IPS DF 19.7 (cell line): ENCODE measurements around the gene HERC4.

ENCODE experiments used
- DNase-seq: peaks from one replicate; pipeline ENCODE4 v3.0.0-alpha.2; 2013; ENCODE audit warnings: low read depth, low spot score

The HERC4 gene

GRCh38 chr10:67959839-67960476 is 115.1 kb downstream of the HERC4 start:
- no peak for DNase-seq

DNA sequence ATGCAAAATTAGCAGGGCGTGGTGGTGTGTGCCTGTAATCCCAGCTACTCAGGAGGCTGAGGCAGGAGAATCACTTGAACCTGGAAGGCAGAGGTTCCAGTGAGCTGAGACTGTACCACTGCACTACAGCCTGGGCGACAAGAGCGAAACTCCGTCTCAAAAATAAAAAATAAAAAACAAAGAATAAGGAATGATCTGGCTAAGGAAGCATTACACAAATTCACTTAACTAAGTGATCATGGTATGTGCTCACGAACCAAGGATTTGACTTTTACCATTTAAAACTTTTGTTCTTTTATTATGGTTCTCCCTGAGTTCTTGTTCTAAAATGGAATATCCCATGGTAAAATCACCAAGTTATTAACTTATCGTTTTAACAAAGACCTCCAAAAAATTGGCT is 119.5 kb downstream of the HERC4 start:
- DNase-seq: no peak

DNA sequence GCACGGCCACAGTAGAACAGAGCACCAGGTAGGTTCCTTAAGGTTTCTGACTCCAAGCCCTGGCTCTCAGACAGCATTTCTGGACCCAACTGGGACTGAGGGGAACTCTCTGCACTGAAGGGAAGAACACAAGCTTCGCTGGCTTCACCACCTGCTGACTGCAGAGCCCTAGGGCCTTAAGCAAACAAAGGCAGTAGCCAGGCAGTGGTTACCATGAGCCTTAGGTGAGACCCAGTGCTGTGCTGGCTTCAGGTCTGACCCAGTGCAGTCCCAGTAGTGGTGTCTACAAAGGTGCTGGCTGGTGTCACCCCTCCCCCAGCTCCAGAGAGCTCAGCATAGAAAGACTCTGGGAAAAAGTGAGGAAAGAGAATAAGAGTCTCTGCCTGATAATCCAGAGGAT is 131.2 kb downstream of the HERC4 start:
- no peak for DNase-seq

- DNase-seq: no peak
Measured at GRCh38 chr10:67936416-67936815, 138.7 kb downstream of the HERC4 start.

- no peak for DNase-seq
Measured at GRCh38 chr10:67935223-67935622, 139.9 kb downstream of the HERC4 start.

- no peak for DNase-seq
Measured at GRCh38 chr10:67934336-67934735, 140.7 kb downstream of the HERC4 start.

- DNase-seq: no peak
Measured at GRCh38 chr10:67933199-67933598, 141.9 kb downstream of the HERC4 start.

DNA sequence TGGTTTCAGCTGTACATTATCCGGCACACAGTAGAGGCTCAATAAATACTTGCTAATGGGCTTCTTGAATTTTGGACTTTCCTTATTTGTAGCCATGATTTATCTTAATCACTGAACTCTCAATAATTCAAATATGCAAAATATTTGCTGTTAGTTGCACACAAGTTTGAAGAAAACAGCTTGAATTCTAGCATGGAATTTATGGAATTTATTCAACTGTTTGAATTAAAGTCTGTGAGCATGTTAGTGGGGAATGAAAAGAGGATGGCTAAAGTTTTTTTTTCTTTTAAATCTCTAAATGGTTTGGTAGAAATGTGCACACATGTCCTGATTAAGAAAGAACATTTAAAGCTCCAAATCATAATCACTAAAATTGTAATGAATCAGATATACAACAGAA is 148.1 kb downstream of the HERC4 start:
- DNase-seq: no peak

DNA sequence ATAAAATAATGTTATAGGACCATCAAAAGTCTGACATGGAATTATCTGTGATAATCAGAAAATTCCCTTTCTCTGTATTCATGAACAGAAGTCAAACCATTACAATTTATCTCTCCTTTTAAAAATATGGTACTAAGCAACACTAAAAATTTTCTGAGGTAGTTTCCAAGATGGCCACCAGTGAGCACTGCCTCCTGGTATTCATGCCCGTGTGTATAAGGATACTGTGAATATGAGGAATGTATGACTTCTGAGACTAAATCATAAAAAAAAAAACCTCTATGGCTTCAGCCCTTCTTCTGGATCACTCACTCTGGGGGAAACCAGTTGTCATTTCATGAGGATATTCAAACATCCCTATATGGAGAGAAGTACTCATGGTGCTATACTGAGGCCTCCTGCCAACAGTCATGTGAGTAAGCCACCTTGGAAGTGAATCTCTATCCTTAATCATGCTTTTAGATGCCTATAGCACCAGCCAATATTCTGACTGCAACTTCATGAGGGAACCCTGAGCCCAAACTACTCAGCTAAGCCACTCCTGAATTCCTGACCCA is 149.6 kb downstream of the HERC4 start:
- DNase-seq: no peak

GRCh38 chr10:67924136-67924535 is 150.9 kb downstream of the HERC4 start:
- DNase-seq: no peak

DNA sequence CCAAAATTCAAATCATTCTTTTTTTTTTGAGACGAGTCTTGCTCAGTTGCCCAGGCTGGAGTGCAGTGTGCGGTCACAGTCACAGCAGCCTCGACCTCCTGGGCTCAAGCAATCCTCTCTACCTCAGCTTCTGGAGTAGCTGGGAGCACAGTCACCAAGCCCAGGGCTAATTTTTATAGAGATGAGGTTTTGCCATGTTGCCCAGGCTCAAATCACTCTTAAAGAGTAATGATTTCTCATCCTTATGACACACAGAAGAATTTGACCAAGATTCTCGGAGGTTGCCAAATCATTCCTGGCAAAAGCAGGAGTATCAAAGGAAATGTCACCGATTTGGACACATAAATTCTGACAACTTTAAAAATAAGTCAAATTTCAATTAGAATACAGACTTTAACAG is 151.5 kb downstream of the HERC4 start:
- DNase-seq: no peak

DNA sequence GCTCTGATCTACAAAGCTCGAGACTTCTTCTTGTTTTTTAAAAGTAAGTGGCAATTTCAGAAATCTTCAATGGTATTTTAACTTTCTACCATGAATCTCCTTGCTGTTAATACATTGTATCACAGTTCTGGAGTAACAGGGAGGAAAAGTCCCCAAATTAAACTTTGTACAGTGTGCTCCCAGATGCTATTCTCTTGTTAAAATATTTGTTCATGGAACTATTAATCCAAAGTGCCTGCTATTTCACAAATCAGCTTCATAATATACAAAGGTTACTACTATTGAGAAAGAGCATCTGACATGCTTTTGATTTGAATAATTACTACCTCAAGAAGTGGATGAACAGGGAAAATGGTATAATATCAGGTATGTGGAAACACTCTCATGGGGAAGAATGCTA is 154.0 kb downstream of the HERC4 start:
- no peak for DNase-seq

- DNase-seq: no peak
Measured at GRCh38 chr10:67917679-67918078, 157.4 kb downstream of the HERC4 start.

- DNase-seq: no peak
Measured at GRCh38 chr10:67917169-67917568, 157.9 kb downstream of the HERC4 start.

DNA sequence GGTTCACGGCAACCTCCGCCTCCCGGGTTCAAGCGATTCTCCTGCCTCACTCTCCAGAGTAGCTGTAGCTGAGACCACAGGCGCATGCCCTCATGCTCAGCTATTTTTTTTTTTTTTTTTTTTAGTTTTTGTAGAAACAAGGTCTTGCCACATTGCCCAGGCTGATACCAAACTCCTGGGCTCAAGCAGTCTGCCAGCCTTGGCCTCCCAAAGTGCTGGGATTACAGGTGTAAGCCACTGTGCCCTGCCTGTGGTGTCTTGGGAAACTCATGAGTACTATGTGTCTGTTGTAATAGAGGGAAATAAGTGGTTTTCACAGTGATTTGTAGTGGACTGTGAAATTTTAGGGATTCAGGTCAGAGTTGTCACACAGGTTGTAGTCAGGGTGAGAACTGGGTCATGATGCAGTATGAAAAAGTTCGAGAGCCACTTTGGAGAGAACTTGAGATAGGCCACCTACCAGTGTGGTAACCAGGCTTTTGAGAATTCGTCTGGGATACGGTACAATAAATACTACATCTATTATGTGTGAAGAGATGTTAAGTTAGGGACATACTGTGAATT is 160.2 kb downstream of the HERC4 start:
- no peak for DNase-seq

- no peak for DNase-seq
Measured at GRCh38 chr10:67912331-67912946, 162.6 kb downstream of the HERC4 start.

- DNase-seq: no peak
Measured at GRCh38 chr10:67903581-67903980, 171.5 kb downstream of the HERC4 start.

DNA sequence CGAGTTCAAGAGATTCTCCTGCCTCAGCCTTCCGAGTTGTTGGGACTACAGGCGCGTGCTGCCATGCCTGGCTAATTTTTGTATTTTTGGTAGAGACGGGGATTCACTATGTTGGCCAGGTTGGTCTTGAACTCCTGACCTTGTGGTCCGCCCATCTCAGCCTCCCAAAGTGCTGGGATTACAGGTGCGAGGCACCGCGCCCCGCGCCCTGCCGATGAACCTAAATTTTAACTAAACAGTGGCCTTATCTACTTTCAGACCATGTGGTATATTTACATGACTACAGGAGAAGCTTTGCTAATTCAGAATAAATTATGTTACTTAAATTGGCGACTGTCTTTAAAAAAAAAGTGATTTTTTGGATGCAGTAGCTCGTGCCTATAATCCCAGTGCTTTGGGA is 181.4 kb downstream of the HERC4 start:
- DNase-seq: no peak

GRCh38 chr10:67884842-67885670 is 190.0 kb downstream of the HERC4 start:
- DNase-seq: no peak

DNA sequence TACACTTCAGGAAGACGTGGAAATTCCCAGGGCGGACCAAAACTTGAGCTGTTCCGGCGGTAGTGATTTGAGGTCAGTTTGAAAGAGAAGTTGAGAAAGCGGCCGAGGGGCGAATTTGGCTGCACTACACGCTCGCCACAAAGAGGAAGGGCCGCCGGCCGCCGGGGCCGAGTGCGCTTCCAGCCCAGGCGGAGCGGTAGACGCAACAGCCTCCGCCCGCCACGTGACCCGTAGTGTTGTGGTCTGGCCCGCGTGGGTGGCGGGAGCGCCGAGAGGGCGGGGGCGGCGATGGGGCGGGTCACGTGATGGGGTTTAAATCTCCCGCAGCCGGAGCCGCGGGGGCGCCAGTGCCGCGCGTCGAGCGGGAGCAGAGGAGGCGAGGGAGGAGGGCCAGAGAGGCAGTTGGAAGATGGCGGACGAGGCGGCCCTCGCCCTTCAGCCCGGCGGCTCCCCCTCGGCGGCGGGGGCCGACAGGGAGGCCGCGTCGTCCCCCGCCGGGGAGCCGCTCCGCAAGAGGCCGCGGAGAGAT is 190.7 kb downstream of the HERC4 start, which contains the start of gene SIRT1:
SIRT1 (plus strand) TSS at position 344 of the 529 bp plus-strand sequence; CDS start at position 410, 66 bp downstream.
- peak; percentile 78 for DNase-seq

DNA sequence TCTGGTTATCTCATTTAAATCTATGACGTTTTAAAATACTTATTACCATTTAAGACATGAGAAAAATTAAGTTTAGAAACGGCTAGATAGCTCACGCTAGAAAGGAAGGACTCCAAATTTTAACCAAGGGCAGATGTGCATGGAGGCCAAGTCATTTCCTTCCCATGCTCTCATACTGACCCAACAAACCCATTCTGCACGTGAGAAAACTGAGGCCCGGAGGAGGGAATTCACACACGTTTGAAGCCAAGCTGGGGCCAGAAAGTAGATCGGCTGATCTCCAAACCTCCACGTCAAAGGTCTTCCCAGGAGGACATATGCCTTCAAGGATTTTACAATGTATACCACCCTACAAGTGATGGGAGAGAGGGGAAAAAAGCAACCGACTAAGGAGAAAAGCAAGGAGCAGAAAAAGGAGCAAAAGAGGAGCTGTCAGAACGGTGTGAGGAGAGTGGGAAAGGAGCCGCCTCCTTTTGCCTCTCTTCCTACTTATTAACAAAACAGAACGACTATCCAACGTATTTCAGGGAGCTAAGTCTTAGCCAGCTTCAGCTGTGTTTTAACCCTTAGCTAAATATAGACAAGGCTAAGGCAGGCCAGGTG is 191.3 kb downstream of the HERC4 start:
- DNase-seq: no peak
